GM21515 (cell line): ENCODE results near the gene MIS18A.

Source experiments
- ATAC-seq: cut with Tn5 transposase; IDR thresholded peaks from one replicate; pipeline ENCODE4 v1.9.1; 2021; ENCODE audit not compliant: unreplicated experiment

Gene MIS18A

DNA sequence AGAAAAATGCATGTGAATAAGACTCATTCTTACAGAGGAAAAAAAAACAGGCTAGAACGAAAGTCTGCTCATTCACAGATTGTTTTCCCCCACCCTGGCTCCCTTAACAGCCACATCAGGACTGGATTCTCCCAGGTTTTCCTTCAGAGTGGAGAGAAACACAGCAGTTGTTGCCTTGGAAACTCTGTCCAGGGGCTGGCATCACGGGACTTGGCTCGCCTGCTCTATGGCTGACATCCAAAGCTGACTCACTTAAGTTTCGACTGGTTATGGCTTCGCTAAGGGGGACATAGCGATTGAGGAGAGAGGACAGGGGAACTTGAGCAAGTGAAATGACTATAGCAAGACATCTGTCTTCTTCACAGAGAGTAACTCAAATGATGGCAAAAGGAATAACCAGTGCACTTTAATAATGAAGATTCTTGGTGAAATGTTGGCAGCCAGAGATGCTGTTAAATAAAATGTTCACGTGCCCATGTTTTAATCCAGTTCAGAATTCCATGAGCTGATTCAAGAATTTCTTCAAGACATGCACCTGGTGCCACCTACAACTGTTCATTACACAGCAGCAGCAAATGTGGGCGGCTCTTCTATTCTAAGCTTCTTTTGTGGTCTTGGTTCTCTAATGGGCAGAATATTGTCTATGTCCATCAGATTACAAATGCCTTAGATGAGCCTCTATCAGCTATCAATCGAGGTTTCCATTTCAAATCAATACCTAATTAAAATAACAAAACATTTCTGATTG is 21.8 kb downstream of the MIS18A start:
- no peak for ATAC-seq

DNA sequence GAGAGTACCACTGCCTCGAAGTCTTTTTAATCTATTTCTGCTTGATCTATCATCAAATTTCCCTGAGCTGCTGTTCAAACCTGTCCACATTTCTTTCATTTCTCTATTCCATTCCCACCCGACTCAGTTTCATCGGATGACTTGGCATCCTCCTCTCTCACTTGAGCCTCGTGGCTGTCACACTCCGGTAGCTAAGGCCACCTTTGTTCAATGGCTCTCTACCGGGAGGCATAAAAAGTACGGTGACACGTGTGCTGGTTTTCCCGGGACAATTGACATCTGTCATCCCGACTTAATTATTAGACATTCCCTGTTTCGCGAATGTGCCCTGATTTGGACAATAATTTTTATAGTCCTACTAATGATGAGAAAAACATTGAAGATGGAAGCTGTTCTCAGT is 22.6 kb downstream of the MIS18A start:
- no peak for ATAC-seq

DNA sequence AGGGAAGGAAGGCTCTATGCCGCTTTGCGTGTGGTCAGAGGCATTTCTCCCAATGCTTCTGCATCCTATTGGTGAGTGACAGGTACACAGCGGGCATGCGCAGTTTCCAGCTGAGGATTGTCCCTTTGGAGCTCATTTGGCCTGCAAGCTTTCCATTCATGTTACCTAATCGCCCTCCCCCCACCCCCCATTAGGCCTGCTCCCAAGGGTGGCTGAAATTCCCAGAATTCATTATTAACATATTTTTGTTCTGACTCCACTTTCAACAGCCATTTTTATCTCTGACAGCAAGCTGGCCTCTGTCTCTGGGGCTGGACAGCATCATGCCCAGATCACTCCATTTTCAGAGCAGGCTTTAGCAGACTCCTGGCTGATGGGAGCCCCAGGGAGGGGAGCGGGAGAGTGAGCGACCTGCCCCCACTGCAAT is 25.6 kb downstream of the MIS18A start:
- no peak for ATAC-seq

DNA sequence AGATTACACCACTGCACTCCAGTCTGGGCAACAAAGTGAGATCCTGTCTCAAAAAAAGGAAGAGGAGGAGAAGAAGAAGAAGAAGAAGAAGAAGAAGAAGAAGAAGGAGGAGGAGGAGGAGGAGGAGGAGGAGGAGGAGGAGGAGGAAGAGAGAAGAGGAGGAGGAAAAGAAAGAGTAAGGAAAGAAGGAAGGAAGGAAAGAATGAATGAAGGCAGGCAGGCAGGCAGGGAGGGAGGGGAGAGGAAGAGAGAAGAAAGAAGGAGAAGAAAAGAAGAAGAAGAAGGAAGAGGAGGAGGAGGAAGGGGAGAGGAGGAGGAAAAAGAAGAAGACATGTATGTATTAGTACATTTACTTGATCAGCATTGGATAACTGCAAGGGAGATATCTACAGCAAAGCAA is 26.7 kb downstream of the MIS18A start:
- ATAC-seq, result no peak

DNA sequence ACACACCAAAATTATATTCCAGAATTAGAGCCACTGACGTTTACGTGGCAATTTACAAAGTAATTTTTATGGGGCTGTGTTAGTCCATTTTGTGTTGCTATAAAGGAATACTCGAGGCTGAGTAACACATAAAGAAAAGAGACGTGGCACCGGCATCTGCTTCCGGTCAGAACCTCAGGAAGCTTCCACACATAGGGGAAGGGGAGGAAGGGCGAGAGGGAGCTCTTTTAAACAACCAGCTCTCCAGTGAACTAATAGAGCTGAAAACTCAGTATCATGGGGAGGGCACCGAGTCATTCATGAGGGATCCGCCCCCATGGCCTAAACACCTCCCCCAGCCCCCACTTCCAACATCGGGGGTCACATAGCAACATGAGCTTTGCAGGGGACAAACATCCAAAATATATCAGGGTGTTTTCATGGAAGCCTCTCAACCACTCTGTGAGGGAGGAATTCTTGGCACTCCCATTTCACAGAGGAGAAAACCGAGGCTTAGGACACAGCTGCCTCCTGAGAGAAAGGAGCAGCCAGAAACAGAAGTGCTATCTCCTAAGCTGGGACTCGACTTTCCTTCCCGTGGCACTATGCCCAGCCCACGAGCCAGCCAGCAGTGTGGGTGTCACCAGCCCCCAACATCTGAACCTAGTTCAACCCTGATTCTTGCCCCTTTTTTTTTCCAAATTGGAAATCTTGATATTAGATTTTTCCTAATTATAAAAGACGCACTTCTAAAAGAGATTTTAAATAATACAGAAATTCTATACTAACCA is 29.2 kb downstream of the MIS18A start:
- ATAC-seq, result no peak

DNA sequence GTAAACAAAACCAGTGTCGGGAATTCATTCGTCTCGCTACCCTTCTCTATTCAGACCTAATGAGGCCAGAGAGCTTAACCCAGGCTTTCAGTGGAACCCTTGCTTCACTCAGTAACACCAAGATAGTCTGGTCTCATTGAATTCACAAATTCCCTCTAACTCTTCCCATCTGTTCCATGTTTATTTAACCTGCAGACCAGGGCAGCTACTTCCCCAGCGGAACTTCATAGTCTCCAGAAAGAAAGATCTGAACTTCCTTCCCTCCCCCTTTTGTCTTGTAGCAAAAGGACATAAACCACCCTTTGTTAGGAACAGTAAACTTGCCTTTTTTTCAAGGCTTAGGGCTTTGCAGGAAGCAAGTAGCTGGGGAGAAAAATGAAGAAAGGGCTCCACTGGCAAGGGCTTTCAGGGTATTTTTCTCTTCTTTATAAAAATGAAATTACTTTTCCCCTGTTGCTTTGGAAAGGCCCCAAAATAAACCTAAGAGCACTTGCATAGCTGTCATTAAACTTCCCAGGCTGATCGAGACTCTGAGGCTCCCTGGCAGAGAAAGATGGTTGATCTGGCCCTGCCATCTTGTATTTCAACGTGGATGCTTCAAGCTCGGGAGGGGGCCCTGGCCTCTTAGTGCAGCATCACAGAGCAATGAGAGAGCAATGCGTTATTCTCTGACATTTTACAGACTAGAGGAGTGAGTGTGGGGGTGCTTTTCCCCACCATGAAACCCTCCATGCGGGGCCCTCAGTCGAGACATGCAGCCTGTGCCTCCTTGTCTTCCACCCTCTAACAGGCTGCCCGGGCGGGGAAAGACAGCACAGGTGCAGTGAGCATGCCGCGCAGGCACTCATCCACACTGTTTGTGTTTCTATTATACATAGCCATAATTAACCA is 30.0 kb downstream of the MIS18A start:
- ATAC-seq, result no peak

DNA sequence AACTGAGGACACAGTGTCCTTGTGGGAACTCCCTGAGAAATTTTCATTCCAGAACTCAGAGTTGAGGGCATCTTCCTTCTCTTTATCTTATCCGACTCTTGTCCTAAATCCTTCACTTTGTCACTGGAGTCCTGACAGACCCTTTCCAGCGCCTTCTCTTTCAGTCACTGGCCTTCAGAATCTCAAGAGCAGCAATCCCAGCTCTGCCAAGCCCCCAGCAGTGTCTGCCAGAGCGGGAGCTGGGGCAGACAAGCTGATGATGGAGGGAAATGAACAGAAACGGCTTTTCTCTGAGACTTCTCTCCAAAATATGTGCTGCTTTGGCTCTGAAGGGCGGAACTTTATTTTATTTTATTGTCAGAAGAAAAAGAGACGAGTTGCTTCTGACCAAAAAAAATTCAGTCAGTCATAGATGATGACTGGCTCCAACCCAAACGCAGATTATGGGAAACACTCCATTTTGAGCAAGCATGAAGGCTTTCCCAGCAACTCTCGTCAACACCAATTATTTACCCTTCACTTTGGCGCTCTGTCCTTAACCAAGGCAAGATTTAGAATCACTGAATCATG is 32.2 kb downstream of the MIS18A start:
- ATAC-seq, result no peak

DNA sequence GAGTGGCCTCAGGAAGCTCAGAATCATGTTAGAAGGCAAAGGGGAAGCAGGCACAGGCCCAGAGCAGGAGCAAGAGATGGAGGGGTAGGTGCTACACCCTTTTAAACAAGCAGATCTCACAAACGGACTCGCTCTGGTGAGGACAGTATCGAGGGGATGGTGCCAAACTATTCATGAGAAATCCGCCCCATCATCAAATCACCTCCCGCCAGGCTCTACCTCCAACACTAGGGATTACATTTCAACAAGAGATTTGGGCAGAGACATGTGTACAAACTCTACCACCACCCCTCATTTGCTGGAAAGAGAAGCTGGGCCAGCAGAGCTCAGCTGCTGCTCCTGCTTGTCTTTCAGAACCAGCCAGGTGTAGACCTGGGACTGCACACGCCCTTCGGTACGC is 32.9 kb downstream of the MIS18A start:
- ATAC-seq, result no peak

DNA sequence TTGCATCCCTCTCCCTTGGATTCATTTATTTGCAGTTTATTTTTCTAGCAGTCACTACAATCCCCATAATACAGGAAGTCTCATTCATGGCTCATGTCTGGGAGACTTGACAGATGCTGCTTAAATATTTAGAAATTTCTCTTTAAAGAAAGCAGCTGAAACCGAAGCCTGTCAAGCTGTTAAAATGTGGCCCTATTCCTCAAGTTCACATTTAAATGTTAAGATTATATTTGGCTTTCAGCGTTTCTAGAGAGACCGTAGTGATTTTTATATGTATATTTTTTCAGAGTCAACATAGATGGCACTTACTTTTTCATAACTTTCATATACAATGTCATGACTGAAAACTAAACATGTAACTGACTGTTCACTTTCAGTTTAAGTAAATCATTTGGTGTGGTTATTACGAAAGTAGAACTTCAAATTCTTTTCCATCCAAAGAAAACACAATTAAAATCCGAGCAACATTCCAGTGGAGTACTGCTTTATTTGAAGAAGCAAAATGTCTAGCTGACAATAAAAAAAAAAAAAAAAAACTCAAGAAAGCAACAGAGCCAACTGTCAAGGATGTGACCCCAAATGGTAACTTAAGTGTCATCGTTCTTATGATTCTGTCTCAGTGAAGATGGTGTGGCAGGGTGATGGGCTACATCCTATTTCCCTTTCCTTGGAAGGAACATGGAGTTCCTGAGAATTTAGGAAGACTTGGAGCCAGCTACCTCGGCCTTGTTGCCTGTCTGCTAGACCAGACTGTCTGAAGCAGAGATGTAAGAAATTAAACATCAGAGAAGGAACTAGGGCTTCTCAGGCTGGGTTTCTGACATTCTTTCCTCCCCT is 37.8 kb downstream of the MIS18A start:
- no peak for ATAC-seq

DNA sequence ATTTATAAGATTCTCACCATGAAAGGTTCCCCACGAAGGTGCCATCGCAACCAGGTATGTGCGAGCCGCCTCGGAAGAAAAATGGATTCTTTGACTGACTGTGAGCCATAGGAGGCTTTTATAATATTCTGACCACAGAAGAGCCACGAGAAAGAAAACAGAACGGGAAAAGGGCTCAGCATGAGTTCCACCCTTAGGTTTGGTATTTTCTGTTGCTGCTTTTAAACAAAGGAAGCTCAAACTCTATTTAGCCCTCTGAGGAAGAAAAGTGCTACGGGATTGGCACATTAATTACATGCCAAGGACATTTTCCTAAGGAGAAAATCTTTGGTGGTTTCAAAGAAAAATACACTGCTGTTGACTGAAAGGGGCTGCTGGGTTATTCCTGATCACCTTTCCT is 39.3 kb downstream of the MIS18A start:
- no peak for ATAC-seq

DNA sequence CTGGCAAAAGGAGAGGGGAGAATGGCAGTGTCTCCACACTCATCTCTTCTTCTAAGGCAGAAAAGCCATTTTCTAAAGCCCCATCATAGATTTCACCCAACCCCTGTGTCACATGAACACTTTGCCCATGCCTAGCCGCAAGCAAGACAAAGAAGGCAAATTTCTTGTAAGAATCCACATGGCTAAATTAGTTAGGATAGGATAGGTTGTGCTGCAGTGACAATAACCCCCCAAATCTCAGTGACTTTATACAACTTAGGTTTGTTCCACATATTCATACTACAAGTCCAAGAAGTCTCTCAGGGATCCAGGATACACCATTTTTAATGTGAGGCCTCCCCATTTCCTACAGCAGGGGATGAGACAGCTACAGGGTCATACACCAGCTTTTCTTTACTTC is 40.8 kb downstream of the MIS18A start:
- ATAC-seq, result no peak

DNA sequence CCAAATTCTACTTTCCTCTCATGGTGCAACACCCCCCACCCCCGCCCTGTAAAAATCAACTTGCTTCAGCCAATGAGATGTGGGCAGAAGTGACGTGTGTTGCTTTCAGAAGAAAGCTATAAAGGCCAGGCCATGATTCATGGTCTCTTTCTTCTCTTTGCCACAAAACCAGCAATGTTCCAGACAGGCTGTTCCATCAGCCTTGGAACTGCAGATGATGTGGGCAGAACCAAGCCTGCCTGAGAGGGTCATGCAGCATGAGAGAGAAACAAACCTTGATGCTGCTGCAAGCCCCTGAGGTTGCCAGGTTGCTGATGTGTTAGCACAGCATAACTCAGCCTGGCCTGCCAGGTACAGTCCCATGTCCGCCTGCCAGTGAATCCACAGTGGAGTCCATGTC is 41.8 kb downstream of the MIS18A start:
- ATAC-seq, result no peak

DNA sequence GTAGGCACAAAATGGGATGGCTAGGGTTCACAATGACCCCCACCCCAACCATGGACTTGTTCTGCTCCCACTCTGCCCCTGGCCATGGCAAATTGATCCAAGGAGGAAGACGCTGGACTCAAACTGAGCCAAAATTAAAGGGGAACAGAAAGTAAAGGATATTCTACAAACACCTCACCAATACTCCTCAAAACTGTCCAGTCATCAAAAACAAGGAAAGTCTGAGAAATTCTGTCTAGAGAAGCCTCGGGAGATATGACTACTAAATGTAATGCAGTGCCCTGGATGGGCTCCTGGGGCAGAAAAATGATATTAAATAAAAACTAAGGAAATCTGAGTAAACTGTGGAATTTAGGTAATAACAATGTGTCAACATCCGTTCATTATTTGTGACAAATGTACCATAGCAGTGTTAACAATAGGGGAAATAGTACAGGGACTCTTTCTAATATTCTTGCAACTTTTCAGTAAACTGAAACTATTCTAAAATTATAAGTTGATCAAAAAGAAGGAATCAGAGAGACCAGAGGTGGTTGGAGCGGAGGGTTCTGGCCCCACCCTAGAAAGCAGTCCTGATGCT is 45.0 kb downstream of the MIS18A start:
- no peak for ATAC-seq

DNA sequence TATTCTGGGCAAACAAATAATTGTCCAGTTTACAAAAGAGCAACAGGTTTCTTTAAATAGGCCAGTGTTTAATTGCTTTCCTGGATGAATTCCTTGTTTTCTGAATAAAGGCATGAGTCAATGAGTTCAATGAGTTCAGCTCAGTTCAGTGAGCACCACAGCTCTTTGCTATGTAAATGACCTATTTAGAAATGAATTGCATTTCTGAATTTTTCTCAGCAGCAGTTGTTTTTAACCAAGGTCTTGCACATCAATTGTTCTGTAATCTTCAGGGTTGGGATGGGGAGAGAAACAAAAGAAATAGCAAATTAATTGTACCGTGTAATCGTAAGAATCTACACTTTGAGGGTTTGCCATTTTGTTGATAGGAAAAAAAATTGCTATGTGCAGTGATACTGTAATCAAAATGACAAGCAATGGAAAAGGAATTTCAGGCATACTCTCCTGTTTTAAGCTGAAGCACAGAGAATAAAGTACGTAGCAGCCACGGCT is 45.7 kb downstream of the MIS18A start:
- ATAC-seq, result no peak

DNA sequence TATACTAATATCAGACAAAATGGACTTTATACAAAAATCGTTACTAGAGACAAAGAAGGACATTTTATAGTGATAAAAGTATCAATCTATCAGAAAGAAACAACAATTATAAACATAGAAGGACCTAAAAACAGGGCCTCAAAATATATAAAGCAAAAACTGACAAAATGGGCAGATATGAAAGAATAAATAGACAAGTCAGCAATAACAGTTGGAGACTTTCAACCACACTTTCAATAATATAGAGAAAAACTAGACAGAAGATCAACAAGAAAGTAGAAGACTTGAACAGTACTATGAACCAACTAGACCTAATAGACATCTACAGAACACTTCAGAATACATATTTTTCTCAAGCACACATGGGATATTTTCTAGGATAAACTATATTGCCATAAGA is 52.4 kb downstream of the MIS18A start:
- ATAC-seq, result no peak
